Stimulated activated naive CD4-positive, alpha-beta T cell (primary cell): ENCODE results near the gene MMAB.
"Not testable (repeated sequence)": the region's sequence is repeated elsewhere in the genome, so short reads cannot be mapped to it uniquely, and the experiment has no call there.

Experiments
- DNase-seq, 6 experiments: peaks; one replicate each; lab custom pipeline; 2025; lab: John Stamatoyannopoulos, UW

MMAB gene

GRCh38 chr12:109602132-109602531 is 28.8 kb upstream of the MMAB start:
- DNase-seq, result not testable (repeated sequence)

GRCh38 chr12:109601557-109601956 is 28.3 kb upstream of the MMAB start:
- no peak for DNase-seq

- no peak for DNase-seq
These were observed 27.7 kb upstream of the MMAB start for GRCh38 chr12:109600995-109601394.

- no peak for DNase-seq
These were observed 27.2 kb upstream of the MMAB start for GRCh38 chr12:109600481-109600880.

- no peak for DNase-seq
These were observed 25.8 kb upstream of the MMAB start for GRCh38 chr12:109599087-109599486.

GRCh38 chr12:109598428-109598854 is 25.1 kb upstream of the MMAB start:
- DNase-seq, result no peak

GRCh38 chr12:109597795-109598427 is 24.6 kb upstream of the MMAB start:
- peak; percentile 3 to 58 (median 45) for DNase-seq

- no peak for DNase-seq
These were observed 24.1 kb upstream of the MMAB start for GRCh38 chr12:109597414-109597794.

- no peak for DNase-seq
These were observed 23.3 kb upstream of the MMAB start for GRCh38 chr12:109596418-109597244.

GRCh38 chr12:109595321-109595902 is 22.1 kb upstream of the MMAB start:
- DNase-seq, result peak in 2 of 6 experiments; percentile 7 to 11

GRCh38 chr12:109594556-109595317 is 21.4 kb upstream of the MMAB start:
- DNase-seq, result no peak

GRCh38 chr12:109592905-109593272 is 19.6 kb upstream of the MMAB start:
- DNase-seq, result no peak

- DNase-seq, result no peak
These were observed 19.0 kb upstream of the MMAB start for GRCh38 chr12:109592195-109592904.

GRCh38 chr12:109591041-109591440 is 17.7 kb upstream of the MMAB start:
- DNase-seq, result no peak

- no peak for DNase-seq
These were observed 17.3 kb upstream of the MMAB start for GRCh38 chr12:109590566-109590965.

GRCh38 chr12:109589691-109590245 is 16.5 kb upstream of the MMAB start:
- DNase-seq, result no peak

GRCh38 chr12:109589240-109589590 is 15.9 kb upstream of the MMAB start:
- no peak for DNase-seq

GRCh38 chr12:109588461-109589239 is 15.3 kb upstream of the MMAB start:
- DNase-seq, result no peak

GRCh38 chr12:109587921-109588320 is 14.6 kb upstream of the MMAB start:
- DNase-seq, result no peak

- no peak for DNase-seq
These were observed 13.3 kb upstream of the MMAB start for GRCh38 chr12:109586385-109587296.
